Small intestine (tissue), 7 donors: ENCODE results near the gene NT5M. TPM values are rescaled to one million over a fixed set of nuclear protein-coding genes. Genes with fewer than 3 reads are reported as not detected.

Experiments
- DNase-seq, 2 donors: peaks; one replicate each; pipeline versions ENCODE4 v3.0.0 to v3.0.0-alpha.2; 2013
- FAIRE-seq: peaks from 2 replicates; lab custom pipeline; 2012; peaks lifted over from hg19 to GRCh38; lab: Jason Lieb, UNC
- H3K27ac ChIP-seq, 3 donors: one replicate each; pipeline ENCODE4 v1.5.1; 2013; ENCODE audit warnings: low read length in 2 of 3, mild to moderate bottlenecking in 2 of 3, control low read depth in 1 of 3, inconsistent platforms in 1 of 3, low read depth in 1 of 3, moderate library complexity in 1 of 3
- H3K27me3 ChIP-seq, 3 donors: one replicate each; pipeline ENCODE4 v1.6.1; 2013; ENCODE audit warnings: low read length in 3 of 3, inconsistent platforms in 1 of 3; ENCODE audit not compliant: control insufficient read depth in 3 of 3, insufficient read depth in 3 of 3
- H3K36me3 ChIP-seq, 3 donors: one replicate each; pipeline ENCODE4 v1.6.1; 2013; ENCODE audit warnings: low read length in 3 of 3, inconsistent platforms in 1 of 3, low read depth in 1 of 3, mild to moderate bottlenecking in 1 of 3, moderate library complexity in 1 of 3; ENCODE audit not compliant: control insufficient read depth in 3 of 3, insufficient read depth in 2 of 3
- H3K4me1 ChIP-seq, 3 donors: one replicate each; pipeline ENCODE4 v1.6.1; 2013; ENCODE audit warnings: low read length in 2 of 3, inconsistent platforms in 1 of 3, low read depth in 1 of 3, mild to moderate bottlenecking in 1 of 3, moderate library complexity in 1 of 3; ENCODE audit not compliant: control insufficient read depth in 3 of 3, insufficient read depth in 2 of 3
- H3K4me3 ChIP-seq, 3 donors: one replicate each; pipeline ENCODE4 v1.5.1; 2013; ENCODE audit warnings: low read length in 3 of 3, control low read depth in 1 of 3, inconsistent platforms in 1 of 3, low read depth in 1 of 3, mild to moderate bottlenecking in 1 of 3, moderate library complexity in 1 of 3
- H3K9me3 ChIP-seq, 2 donors: one replicate each; pipeline ENCODE4 v1.6.1; 2013; ENCODE audit warnings: low read depth in 1 of 2, low read length in 1 of 2; ENCODE audit not compliant: control insufficient read depth in 2 of 2, insufficient read depth in 1 of 2
- WGBS, 3 donors: extraction: QIAGEN DNeasy Blood & Tissue Kit; methylation state at CpG; one replicate each; pipeline ENCODE4 v1.1.7; 2013; 5-methylcytosine and 5-hydroxymethylcytosine counted together
- polyA plus RNA-seq, 4 donors: library from polyadenylated mRNA; stranded (reverse) in 3 of 4; unstranded in 1 of 4; fragments of 200-250 nt in 3 of 4; fragments of 120-200 nt in 1 of 4; gene quantifications; one replicate each; pipeline versions ENCODE4 v1.2.1 to v1.2.3, GENCODE V29; 2013
- donor health status: healthy with polysubstance abuse.
- donor health status: control.
- donor health status: control.
- donor health status: Bipolar disorder and iron deficiency.
- donor health status: healthy.

The NT5M gene
- polyA plus RNA-seq, 4 donors, result 0.54 to 2.1 (median 1.6) TPM; not detected in 1

GRCh38 chr17:17391668-17392370, 88.6 kb downstream of the NT5M start:
- H3K27ac ChIP-seq, result no peak overlapping the region
- 69 to 82% (median 77%) methylated on average over 23 of the region's 23 CpGs for WGBS, 3 donors
- DNase-seq (peak in 1 of 2 donors; percentile 32), FAIRE-seq (no peak)
- H3K36me3 ChIP-seq, result no peaks in the 10 kb centered on the region
- peaks cover 0 to 8% of the 10 kb centered on the region in 2 donors for H3K9me3 ChIP-seq
- H3K4me1 ChIP-seq, result peaks cover 0 to 13% (median 0%) of the 10 kb centered on the region in 3 donors
- H3K27me3 ChIP-seq, result peaks cover 0 to 2% (median 0%) of the 10 kb centered on the region in 3 donors
- no peak overlapping the region for H3K4me3 ChIP-seq

GRCh38 chr17:17393976-17394375, 90.8 kb downstream of the NT5M start:
- no peak for FAIRE-seq

GRCh38 chr17:17394494-17394893, 91.3 kb downstream of the NT5M start:
- Histone ChIP-seq H3K27ac (no peak overlapping the region), H3K36me3 (no peaks in the 10 kb centered on the region), H3K4me3 (no peak overlapping the region), H3K9me3 (peaks cover 0 to 8% of the 10 kb centered on the region in 2 donors), H3K4me1 (no peaks in the 10 kb centered on the region), H3K27me3 (peaks cover 0 to 2% (median 0%) of the 10 kb centered on the region in 3 donors)
- no peak for DNase-seq
- FAIRE-seq, result no peak
- 86 to 87% (median 86%) methylated on average over 9 of the region's 9 CpGs for WGBS, 3 donors

More at GRCh38 chr17:17393976-17394375, 90.8 kb downstream of the NT5M start:
- no peak for DNase-seq
- Histone ChIP-seq H3K27ac (no peak overlapping the region), H3K27me3 (peaks cover 0 to 2% (median 0%) of the 10 kb centered on the region in 3 donors), H3K36me3 (no peaks in the 10 kb centered on the region), H3K4me3 (no peak overlapping the region), H3K4me1 (no peaks in the 10 kb centered on the region), H3K9me3 (peaks cover 0 to 8% of the 10 kb centered on the region in 2 donors)
- 79 to 83% (median 81%) methylated on average over 12 of the region's 12 CpGs for WGBS, 3 donors

- no peak for FAIRE-seq
- Histone ChIP-seq H3K36me3 (no peaks in the 10 kb centered on the region), H3K27ac (no peak overlapping the region), H3K4me1 (no peaks in the 10 kb centered on the region), H3K4me3 (no peak overlapping the region), H3K9me3 (peaks cover 0 to 8% of the 10 kb centered on the region in 2 donors), H3K27me3 (peaks cover 0 to 2% (median 0%) of the 10 kb centered on the region in 3 donors)
- WGBS, 3 donors, result 80 to 85% (median 80%) methylated on average over 6 of the region's 6 CpGs
- no peak for DNase-seq
These were observed 92.2 kb downstream of the NT5M start for GRCh38 chr17:17395246-17395802.

- peaks cover 0 to 2% (median 0%) of the 10 kb centered on the region in 3 donors for H3K27me3 ChIP-seq
- H3K27ac ChIP-seq, result no peak overlapping the region
- DNase-seq, result no peak
- FAIRE-seq, result no peak
- no peak overlapping the region for H3K4me3 ChIP-seq
- 93 to 98% (median 95%) methylated on average over 6 of the region's 6 CpGs for WGBS, 3 donors
- H3K9me3 ChIP-seq, result peaks cover 0 to 8% of the 10 kb centered on the region in 2 donors
- H3K36me3 ChIP-seq, result no peaks in the 10 kb centered on the region
- H3K4me1 ChIP-seq, result no peaks in the 10 kb centered on the region
These were observed 92.7 kb downstream of the NT5M start for GRCh38 chr17:17395885-17396284.

Other genes with a start within 250 kb of the NT5M start
- gene PLD6, start 97.0 kb upstream of the NT5M start, polyA plus RNA-seq, result 1 to 10 TPM; 1.4 to 5.2 (median 1.6) TPM
- 100 to 1,000 TPM in 1 of 4 donors, 10 to 100 TPM in 3; 17.5 to 119 (median 37.9) TPM for gene FLCN, start 66.2 kb upstream of the NT5M start, polyA plus RNA-seq
- 10 to 100 TPM; 42.9 to 58.9 (median 48.0) TPM for gene COPS3, start 22.1 kb upstream of the NT5M start, polyA plus RNA-seq
- 10 to 100 TPM; 11.6 to 18.6 (median 16.9) TPM for gene MED9, start 173.6 kb downstream of the NT5M start, polyA plus RNA-seq
- gene RASD1, start 193.0 kb downstream of the NT5M start, polyA plus RNA-seq, result 10 to 100 TPM in 2 of 4 donors, 1 to 10 TPM in 2; 4.9 to 17.4 (median 9.5) TPM